Coronary artery (tissue), 2 donors: ENCODE data around the gene HS3ST4.

Source experiments
- DNase-seq: peaks from one replicate; pipeline ENCODE4 v3.0.0-alpha.2; 2017; ENCODE audit warnings: low spot score
- H3K27ac ChIP-seq, 2 donors: fragments of 200-600 bp; sonication (generic); one replicate each; pipeline ENCODE4 v1.5.1; 2016 to 2019
- H3K4me3 ChIP-seq: fragments of 200-600 bp; sonication (generic); 2 replicates; pipeline ENCODE4 v1.5.1; 2016; ENCODE audit warnings: mild to moderate bottlenecking, moderate library complexity
- CTCF ChIP-seq: fragments of 200-600 bp; sonication (generic); IDR thresholded peaks from one replicate; pipeline ENCODE4 v1.5.1; 2019; ENCODE audit warnings: antibody characterized with exemption

The HS3ST4 gene

GRCh38 chr16:25925421-25925820 lies 233.7 kb downstream of the HS3ST4 start:
- TF ChIP-seq CTCF, result no peak
- no peak for DNase-seq
- H3K4me3 ChIP-seq, result no peak overlapping the region
- no peak overlapping the region for H3K27ac ChIP-seq

- TF ChIP-seq CTCF, result no peak
- H3K27ac ChIP-seq, result no peak overlapping the region
- no peak overlapping the region for H3K4me3 ChIP-seq
- DNase-seq, result no peak
Measured at GRCh38 chr16:25931473-25932035, 239.8 kb downstream of the HS3ST4 start.

- no peak for DNase-seq
- H3K4me3 ChIP-seq, result no peak overlapping the region
- peak overlapping the region in 1 of 2 donors; percentile 24 for H3K27ac ChIP-seq
- TF ChIP-seq CTCF, result no peak
Measured at GRCh38 chr16:25941800-25942499, 250.2 kb downstream of the HS3ST4 start.

DNA sequence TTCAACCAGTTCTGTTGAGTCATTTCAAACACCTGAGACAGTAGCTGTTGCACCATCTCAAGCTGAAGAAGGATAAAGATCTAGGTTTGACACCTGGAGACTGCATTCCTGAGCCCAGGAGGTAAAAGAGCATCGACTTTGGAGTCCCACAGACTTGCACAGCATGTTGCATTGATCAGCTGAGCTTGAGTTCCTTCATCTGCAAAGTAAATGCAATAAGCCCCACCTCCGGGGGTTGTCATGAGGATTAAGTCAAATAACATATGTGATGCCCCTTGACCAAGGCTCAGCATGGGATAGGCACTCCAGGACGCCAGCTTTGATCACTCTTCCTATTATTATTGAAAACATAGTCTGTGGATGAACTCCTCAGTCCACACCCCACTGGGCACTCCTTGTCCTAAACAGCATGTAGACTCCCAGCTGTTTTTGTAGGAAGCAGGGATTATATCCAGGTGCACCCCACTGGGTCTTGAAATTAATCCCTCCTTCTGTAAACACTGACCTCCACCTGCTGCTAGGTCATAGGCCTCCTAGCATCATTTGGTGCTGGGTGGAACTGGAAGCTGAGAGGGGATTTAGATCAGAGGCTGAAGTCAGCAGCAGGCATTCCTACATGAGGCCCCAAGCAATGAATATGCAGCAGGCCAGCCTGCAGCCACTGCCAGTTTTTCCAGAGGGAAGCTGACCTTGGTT lies 259.0 kb downstream of the HS3ST4 start:
- no peak for TF ChIP-seq CTCF
- no peak for DNase-seq
- no peak overlapping the region for H3K27ac ChIP-seq
- no peak overlapping the region for H3K4me3 ChIP-seq

GRCh38 chr16:25951999-25952398 lies 260.2 kb downstream of the HS3ST4 start:
- DNase-seq, result no peak
- Histone ChIP-seq H3K4me3 (no peak overlapping the region), H3K27ac (no peak overlapping the region)
- no peak for TF ChIP-seq CTCF

DNA sequence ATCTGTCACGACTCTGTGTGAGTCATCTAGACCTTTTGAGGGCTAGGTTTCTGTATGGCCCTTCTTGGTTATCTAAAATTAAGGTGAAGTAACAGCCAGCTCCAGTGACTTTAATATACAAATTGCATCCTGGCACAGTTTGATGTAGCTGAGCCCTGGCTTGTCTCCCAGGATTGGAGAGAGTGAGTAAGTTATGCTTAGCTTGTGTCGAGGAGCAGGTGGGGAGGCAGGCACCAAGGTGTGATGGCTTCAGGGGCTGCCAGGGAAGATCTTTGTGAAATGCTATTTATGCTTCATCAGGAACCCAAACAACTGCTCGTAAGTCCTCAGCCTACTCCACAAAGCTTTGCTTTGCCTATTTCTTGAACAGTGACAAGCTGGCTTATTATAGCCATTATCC lies 261.2 kb downstream of the HS3ST4 start:
- DNase-seq, result no peak
- no peak overlapping the region for H3K4me3 ChIP-seq
- no peak overlapping the region for H3K27ac ChIP-seq
- TF ChIP-seq CTCF, result no peak

- DNase-seq, result no peak
- no peak for TF ChIP-seq CTCF
- Histone ChIP-seq H3K27ac (no peak overlapping the region), H3K4me3 (no peak overlapping the region)
Measured at GRCh38 chr16:25957707-25958106, 265.9 kb downstream of the HS3ST4 start.
